ENCODE data around the gene OSBPL6. TPM values are rescaled to one million over a fixed set of nuclear protein-coding genes. Genes with fewer than 3 reads are reported as not detected.

Gene OSBPL6
- total and polyA plus RNA-seq, 10 of the 15 experiments (the other 5 are each of a cell fraction or from before 2014, with no cell fraction given): 0.01 to 0.08 (median 0.03) TPM; not detected in 5

GRCh38 chr2:178441426-178441825 is 247.1 kb downstream of the OSBPL6 start (continued):
- TF ChIP-seq, protein P1, sequence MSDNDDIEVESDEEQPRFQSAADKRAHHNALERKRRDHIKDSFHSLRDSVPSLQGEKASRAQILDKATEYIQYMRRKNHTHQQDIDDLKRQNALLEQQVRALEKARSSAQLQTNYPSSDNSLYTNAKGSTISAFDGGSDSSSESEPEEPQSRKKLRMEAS (IDR thresholded peaks at IDR 0.05; ENCODE audit: low read depth, low read length): no peak

DNA sequence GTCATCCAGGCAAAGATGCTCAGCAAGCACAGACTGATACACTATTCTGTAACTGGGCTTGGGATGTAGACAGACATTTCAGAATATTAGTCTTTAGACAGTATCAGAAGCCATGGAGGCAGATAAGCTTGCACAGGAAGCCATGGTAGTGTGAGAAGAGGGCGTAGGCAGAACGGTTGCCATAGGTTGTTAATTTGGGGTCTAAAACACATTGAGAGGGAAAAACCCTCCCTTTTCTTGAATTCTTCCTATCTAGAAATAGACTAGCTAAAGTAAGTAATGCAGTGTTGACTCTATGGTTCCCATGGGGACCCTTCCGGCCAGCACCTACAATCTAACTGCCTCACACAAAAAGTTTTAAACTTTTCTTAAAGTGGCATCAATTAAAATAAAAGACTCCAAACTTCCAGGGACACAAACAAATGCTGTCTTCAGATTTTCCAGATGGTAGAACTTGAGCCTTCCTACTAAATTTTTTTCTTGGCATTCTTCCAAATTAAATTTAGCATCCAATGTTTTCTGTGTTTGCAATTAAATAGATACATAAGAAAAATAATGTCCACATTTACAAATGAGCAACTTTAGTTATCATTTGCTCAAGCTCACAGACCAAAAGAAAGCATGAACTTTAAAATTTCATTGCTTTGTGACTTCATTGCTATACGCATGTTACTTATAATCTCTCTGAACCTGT is 254.8 kb downstream of the OSBPL6 start:
- H3K27me3 ChIP-seq (replicated peaks in 1 of 2; ENCODE audit: control insufficient read depth in 2 of 2, insufficient read depth in 2 of 2, low read length in 1 of 2): no peaks in the 10 kb centered on the region
- H2AFZ ChIP-seq (ENCODE audit: control insufficient read depth, low read depth, low read length): no peak overlapping the region
- in situ Hi-C loops (cut with MboI) (no loop called here), intact Hi-C loops (cut with micrococcal nuclease; ENCODE audit: unreplicated experiment) (no loop called here)
- DNase-seq (ENCODE audit: low read depth, low spot score) (no peak), FAIRE-seq (no peak), ATAC-seq (peak; percentile 0; the same call in 1 of the 3 replicates)
- ChIA-PET SMC1A (ENCODE audit: uncharacterized antibody, unreplicated experiment) (interaction anchor here (0.6 to 4.7 kb wide), 14 partner anchors 10 to 982 kb away, joined by 3 to 24 read pairs (median 4); no protein-coding TSS in a partner anchor), POLR2A (interaction anchor here (0.8 to 3.2 kb wide), 9 partner anchors 8 to 74 kb away, joined by 3 to 21 read pairs (median 4); no protein-coding TSS in a partner anchor), RAD21 (ENCODE audit: unreplicated experiment) (interaction anchor here (0.9 to 3.5 kb wide), 9 partner anchors 18 to 336 kb away, joined by 3 to 26 read pairs (median 3); partner anchors contain the start of gene RBM45), CTCF (interaction anchor here (0.7 to 5.5 kb wide), 11 partner anchors 9 to 336 kb away, joined by 3 to 41 read pairs (median 3); no protein-coding TSS in a partner anchor)
- H3K4me1 ChIP-seq (ENCODE audit: control insufficient read depth, insufficient read depth, low read length): peaks cover 9% of the 10 kb centered on the region
- WGBS (ENCODE audit: insufficient coverage, insufficient replicate concordance, low lambda C conversion rate, missing lambda C conversion rate): 24% methylated on average over 4 of the region's 4 CpGs
- BruUV-seq (replicated peaks): no TSS peak
- H4K20me1 ChIP-seq (ENCODE audit: control insufficient read depth, insufficient read depth): no peaks in the 10 kb centered on the region
- peak overlapping the region; percentile 94 for H3K27ac ChIP-seq (ENCODE audit: control insufficient read depth, insufficient read depth)
- peaks cover 28% of the 10 kb centered on the region for H3K79me2 ChIP-seq (ENCODE audit: control insufficient read depth, insufficient read depth, low read length)
- H3K9ac ChIP-seq (ENCODE audit: control insufficient read depth, insufficient read depth, low read length): peak overlapping the region; percentile 99
- peaks cover 3 to 24% of the 10 kb centered on the region in 2 experiments; a peak in 3 of 4 replicates for H3K36me3 ChIP-seq (ENCODE audit: control insufficient read depth in 2 of 2, insufficient read depth in 2 of 2, low read length in 1 of 2)
- H3K4me3 ChIP-seq: peak overlapping the region; percentile 94
- H3K4me2 ChIP-seq (ENCODE audit: control insufficient read depth, insufficient read depth): peak overlapping the region; percentile 84
- H3K9me3 ChIP-seq (replicated peaks; ENCODE audit: control insufficient read depth, insufficient read depth, low read length): no peaks in the 10 kb centered on the region
- TF ChIP-seq PAX5 (IDR thresholded peaks at IDR 0.05; ENCODE audit: borderline replicate concordance, low read depth, low read length) (no peak), EGR1 (IDR thresholded peaks at IDR 0.05; ENCODE audit: borderline replicate concordance in 1 of 2, low read depth in 2 of 2, low read length in 2 of 2) (no peak), FOXM1 (IDR thresholded peaks at IDR 0.05; ENCODE audit: low read depth, low read length) (peak; percentile 70), CEBPZ (IDR thresholded peaks at IDR 0.05; ENCODE audit: low read depth, low read length) (no peak), ZNF384 (IDR thresholded peaks at IDR 0.05; ENCODE audit: borderline replicate concordance, low read depth, low read length) (no peak), BACH1 (IDR thresholded peaks at IDR 0.05; ENCODE audit: borderline replicate concordance) (no peak), NFXL1 (IDR thresholded peaks at IDR 0.05; ENCODE audit: borderline replicate concordance) (no peak), RELA (IDR thresholded peaks at IDR 0.05; ENCODE audit: borderline replicate concordance, partially characterized antibody) (no peak), RAD21 (IDR thresholded peaks at IDR 0.05; ENCODE audit: insufficient read depth, low read depth, low read length) (no peak), NFIC (IDR thresholded peaks at IDR 0.05; ENCODE audit: low read depth, low read length) (peak; percentile 56), PKNOX1 (IDR thresholded peaks at IDR 0.05) (no peak), CHD1 (IDR thresholded peaks at IDR 0.05; ENCODE audit: low read depth, low read length) (no peak), MTA2 (IDR thresholded peaks at IDR 0.05; ENCODE audit: low read depth) (no peak)
- TF ChIP-seq, protein P2, sequence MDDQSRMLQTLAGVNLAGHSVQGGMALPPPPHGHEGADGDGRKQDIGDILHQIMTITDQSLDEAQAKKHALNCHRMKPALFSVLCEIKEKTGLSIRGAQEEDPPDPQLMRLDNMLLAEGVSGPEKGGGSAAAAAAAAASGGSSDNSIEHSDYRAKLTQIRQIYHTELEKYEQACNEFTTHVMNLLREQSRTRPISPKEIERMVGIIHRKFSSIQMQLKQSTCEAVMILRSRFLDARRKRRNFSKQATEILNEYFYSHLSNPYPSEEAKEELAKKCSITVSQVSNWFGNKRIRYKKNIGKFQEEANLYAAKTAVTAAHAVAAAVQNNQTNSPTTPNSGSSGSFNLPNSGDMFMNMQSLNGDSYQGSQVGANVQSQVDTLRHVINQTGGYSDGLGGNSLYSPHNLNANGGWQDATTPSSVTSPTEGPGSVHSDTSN (IDR thresholded peaks at IDR 0.05; ENCODE audit: insufficient replicate concordance, low read depth, low read length): no peak
